ENCODE data around the gene SDCCAG8. TPM values are rescaled to one million over a fixed set of nuclear protein-coding genes. Genes with fewer than 3 reads are reported as not detected.

Gene SDCCAG8
- polyA plus RNA-seq, 1 experiment = 34.1 TPM

GRCh38 chr1:243496187-243496646 is 240.4 kb downstream of the SDCCAG8 start:
- Histone ChIP-seq H3K9me3 (ENCODE audit: control insufficient read depth, insufficient read depth, low read length) (peaks cover 11% of the 10 kb centered on the region; the same call in 1 of the 2 replicates), H3K27me3 (ENCODE audit: control insufficient read depth, insufficient read depth, low read length) (no peaks in the 10 kb centered on the region), H3K27ac (ENCODE audit: low read depth, low read length) (peak overlapping the region; percentile 68), H3K4me3 (ENCODE audit: low read depth, low read length) (no peak overlapping the region)
- TF ChIP-seq CTCF (IDR thresholded peaks at IDR 0.05; ENCODE audit: low read depth, low read length) = no peak
- ChIA-PET CTCF (no interaction called here), POLR2A (interaction anchor here (1.5 kb wide), 1 partner anchor 72 kb away, joined by 3 read pairs; no protein-coding TSS in a partner anchor)
- DNase-seq (ENCODE audit: low read depth, low spot score) = no peak

GRCh38 chr1:243496806-243497205 is 241.0 kb downstream of the SDCCAG8 start:
- Histone ChIP-seq H3K4me3 (ENCODE audit: low read depth, low read length) (no peak overlapping the region), H3K27ac (ENCODE audit: low read depth, low read length) (no peak overlapping the region), H3K9me3 (ENCODE audit: control insufficient read depth, insufficient read depth, low read length) (peaks cover 10% of the 10 kb centered on the region; the same call in 1 of the 2 replicates), H3K27me3 (ENCODE audit: control insufficient read depth, insufficient read depth, low read length) (no peaks in the 10 kb centered on the region)
- no peak for TF ChIP-seq CTCF (IDR thresholded peaks at IDR 0.05; ENCODE audit: low read depth, low read length)
- CTCF ChIA-PET = no interaction called here
- no peak for DNase-seq (ENCODE audit: low read depth, low spot score)
- POLR2A ChIA-PET = interaction anchor here (1.5 kb wide), 1 partner anchor 72 kb away, joined by 3 read pairs; no protein-coding TSS in a partner anchor

- no peak for DNase-seq (ENCODE audit: low read depth, low spot score)
- POLR2A ChIA-PET = no interaction called here
- Histone ChIP-seq H3K27ac (ENCODE audit: low read depth, low read length) (no peak overlapping the region), H3K27me3 (ENCODE audit: control insufficient read depth, insufficient read depth, low read length) (no peaks in the 10 kb centered on the region), H3K9me3 (ENCODE audit: control insufficient read depth, insufficient read depth, low read length) (peaks cover 6% of the 10 kb centered on the region; the same call in 1 of the 2 replicates), H3K4me3 (ENCODE audit: low read depth, low read length) (no peak overlapping the region)
- CTCF ChIA-PET = no interaction called here
- no peak for TF ChIP-seq CTCF (IDR thresholded peaks at IDR 0.05; ENCODE audit: low read depth, low read length)
These were observed 242.3 kb downstream of the SDCCAG8 start for GRCh38 chr1:243497939-243498681.

GRCh38 chr1:243499248-243499647 is 243.4 kb downstream of the SDCCAG8 start:
- no peak for TF ChIP-seq CTCF (IDR thresholded peaks at IDR 0.05; ENCODE audit: low read depth, low read length)
- CTCF ChIA-PET = no interaction called here
- H3K4me3 ChIP-seq (ENCODE audit: low read depth, low read length) = no peak overlapping the region
- POLR2A ChIA-PET = no interaction called here
- no peak overlapping the region for H3K27ac ChIP-seq (ENCODE audit: low read depth, low read length)
- no peak for DNase-seq (ENCODE audit: low read depth, low spot score)
- H3K9me3 ChIP-seq (ENCODE audit: control insufficient read depth, insufficient read depth, low read length) = peaks cover 6% of the 10 kb centered on the region; the same call in 1 of the 2 replicates
- no peaks in the 10 kb centered on the region for H3K27me3 ChIP-seq (ENCODE audit: control insufficient read depth, insufficient read depth, low read length)

- Histone ChIP-seq H3K4me3 (ENCODE audit: low read depth, low read length) (no peak overlapping the region), H3K27me3 (ENCODE audit: control insufficient read depth, insufficient read depth, low read length) (no peaks in the 10 kb centered on the region), H3K27ac (ENCODE audit: low read depth, low read length) (no peak overlapping the region), H3K9me3 (ENCODE audit: control insufficient read depth, insufficient read depth, low read length) (peaks cover 6% of the 10 kb centered on the region; the same call in 1 of the 2 replicates)
- ChIA-PET POLR2A (no interaction called here), CTCF (no interaction called here)
- no peak for DNase-seq (ENCODE audit: low read depth, low spot score)
- no peak for TF ChIP-seq CTCF (IDR thresholded peaks at IDR 0.05; ENCODE audit: low read depth, low read length)
These were observed 243.9 kb downstream of the SDCCAG8 start for GRCh38 chr1:243499711-243500110.
